ENCODE data around the gene LRRC4C. TPM values are rescaled to one million over a fixed set of nuclear protein-coding genes. Genes with fewer than 3 reads are reported as not detected.

LRRC4C gene
- total and polyA plus RNA-seq, 4 donors = 0.33 to 5.3 (median 0.43) TPM

DNA sequence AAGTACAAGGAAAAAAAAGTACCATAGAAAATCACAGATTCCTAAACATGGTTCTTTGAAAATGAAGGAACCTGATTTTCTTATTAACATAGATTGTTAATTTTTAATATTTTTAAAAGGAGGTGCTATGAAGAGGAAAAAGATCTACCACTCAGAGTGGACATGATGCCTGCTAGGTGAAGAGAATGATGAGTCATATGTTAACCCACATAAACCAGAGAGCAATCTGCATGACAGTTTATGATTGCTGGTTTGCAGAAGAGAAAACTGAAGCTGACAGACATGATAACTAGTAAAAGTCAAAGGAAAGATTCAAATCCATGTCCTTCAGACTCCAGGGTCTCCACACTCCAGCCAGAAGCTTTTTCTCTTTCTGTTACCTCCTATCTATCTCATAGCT, 1231.7 kb downstream of the LRRC4C start:
- no peak for DNase-seq
- ATAC-seq (ENCODE audit: insufficient read depth, low FRiP score) = no peak
- H3K27me3 ChIP-seq (ENCODE audit: control insufficient read depth in 3 of 3, insufficient read depth in 3 of 3, low read length in 2 of 3) = no peaks in the 10 kb centered on the region
- peaks cover 0 to 5% (median 0%) of the 10 kb centered on the region in 5 donors for H3K4me1 ChIP-seq (ENCODE audit: control insufficient read depth in 5 of 5, insufficient read depth in 5 of 5, low read length in 5 of 5)
- no peak overlapping the region for H3K27ac ChIP-seq (ENCODE audit: low read depth in 1 of 2, low read length in 1 of 2)
- no peak overlapping the region for H3K4me3 ChIP-seq
- no peaks in the 10 kb centered on the region for H3K9me3 ChIP-seq (ENCODE audit: control insufficient read depth in 4 of 4, insufficient read depth in 3 of 4, low read length in 3 of 4)
- TF ChIP-seq, protein P1, sequence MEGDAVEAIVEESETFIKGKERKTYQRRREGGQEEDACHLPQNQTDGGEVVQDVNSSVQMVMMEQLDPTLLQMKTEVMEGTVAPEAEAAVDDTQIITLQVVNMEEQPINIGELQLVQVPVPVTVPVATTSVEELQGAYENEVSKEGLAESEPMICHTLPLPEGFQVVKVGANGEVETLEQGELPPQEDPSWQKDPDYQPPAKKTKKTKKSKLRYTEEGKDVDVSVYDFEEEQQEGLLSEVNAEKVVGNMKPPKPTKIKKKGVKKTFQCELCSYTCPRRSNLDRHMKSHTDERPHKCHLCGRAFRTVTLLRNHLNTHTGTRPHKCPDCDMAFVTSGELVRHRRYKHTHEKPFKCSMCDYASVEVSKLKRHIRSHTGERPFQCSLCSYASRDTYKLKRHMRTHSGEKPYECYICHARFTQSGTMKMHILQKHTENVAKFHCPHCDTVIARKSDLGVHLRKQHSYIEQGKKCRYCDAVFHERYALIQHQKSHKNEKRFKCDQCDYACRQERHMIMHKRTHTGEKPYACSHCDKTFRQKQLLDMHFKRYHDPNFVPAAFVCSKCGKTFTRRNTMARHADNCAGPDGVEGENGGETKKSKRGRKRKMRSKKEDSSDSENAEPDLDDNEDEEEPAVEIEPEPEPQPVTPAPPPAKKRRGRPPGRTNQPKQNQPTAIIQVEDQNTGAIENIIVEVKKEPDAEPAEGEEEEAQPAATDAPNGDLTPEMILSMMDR (IDR thresholded peaks at IDR 0.05; ENCODE audit: control extremely low read depth, extremely low read depth) = no peak
- H3K36me3 ChIP-seq (ENCODE audit: control insufficient read depth in 4 of 4, insufficient read depth in 4 of 4, low read length in 4 of 4) = no peaks in the 10 kb centered on the region
- H3K9ac ChIP-seq (ENCODE audit: insufficient read depth in 1 of 2, low read length in 2 of 2) = no peak overlapping the region

DNA sequence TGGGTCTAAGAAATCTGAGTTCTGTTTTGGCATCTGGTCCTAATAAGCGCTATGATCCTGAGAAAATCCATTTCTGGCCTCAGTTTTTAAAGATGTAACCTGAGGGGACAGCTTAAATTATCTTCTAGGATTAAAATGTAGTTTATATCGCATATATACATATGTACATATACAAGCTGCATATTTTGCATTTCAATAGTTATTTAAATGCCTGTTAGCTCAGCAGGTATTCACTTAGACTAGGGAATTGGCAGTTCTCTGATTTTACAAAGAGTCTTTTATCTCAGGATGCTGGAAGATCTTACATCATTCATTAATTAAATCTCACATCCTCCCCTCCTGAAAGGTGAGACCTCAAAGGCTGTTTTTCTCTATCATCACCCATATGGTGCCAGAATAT, 1232.8 kb downstream of the LRRC4C start:
- no peak for DNase-seq
- Histone ChIP-seq H3K9me3 (ENCODE audit: control insufficient read depth in 4 of 4, insufficient read depth in 3 of 4, low read length in 3 of 4) (no peaks in the 10 kb centered on the region), H3K27me3 (ENCODE audit: control insufficient read depth in 3 of 3, insufficient read depth in 3 of 3, low read length in 2 of 3) (no peaks in the 10 kb centered on the region), H3K4me1 (ENCODE audit: control insufficient read depth in 5 of 5, insufficient read depth in 5 of 5, low read length in 5 of 5) (peaks cover 0 to 5% (median 0%) of the 10 kb centered on the region in 5 donors), H3K9ac (ENCODE audit: insufficient read depth in 1 of 2, low read length in 2 of 2) (no peak overlapping the region), H3K4me3 (no peak overlapping the region), H3K27ac (ENCODE audit: low read depth in 1 of 2, low read length in 1 of 2) (no peak overlapping the region), H3K36me3 (ENCODE audit: control insufficient read depth in 4 of 4, insufficient read depth in 4 of 4, low read length in 4 of 4) (no peaks in the 10 kb centered on the region)
- ATAC-seq (ENCODE audit: insufficient read depth, low FRiP score) = no peak
- TF ChIP-seq, protein P1 (IDR thresholded peaks at IDR 0.05; ENCODE audit: control extremely low read depth, extremely low read depth) = no peak
- 40 to 44% methylated on average over 2 of the region's 2 CpGs for WGBS, 2 donors

DNA sequence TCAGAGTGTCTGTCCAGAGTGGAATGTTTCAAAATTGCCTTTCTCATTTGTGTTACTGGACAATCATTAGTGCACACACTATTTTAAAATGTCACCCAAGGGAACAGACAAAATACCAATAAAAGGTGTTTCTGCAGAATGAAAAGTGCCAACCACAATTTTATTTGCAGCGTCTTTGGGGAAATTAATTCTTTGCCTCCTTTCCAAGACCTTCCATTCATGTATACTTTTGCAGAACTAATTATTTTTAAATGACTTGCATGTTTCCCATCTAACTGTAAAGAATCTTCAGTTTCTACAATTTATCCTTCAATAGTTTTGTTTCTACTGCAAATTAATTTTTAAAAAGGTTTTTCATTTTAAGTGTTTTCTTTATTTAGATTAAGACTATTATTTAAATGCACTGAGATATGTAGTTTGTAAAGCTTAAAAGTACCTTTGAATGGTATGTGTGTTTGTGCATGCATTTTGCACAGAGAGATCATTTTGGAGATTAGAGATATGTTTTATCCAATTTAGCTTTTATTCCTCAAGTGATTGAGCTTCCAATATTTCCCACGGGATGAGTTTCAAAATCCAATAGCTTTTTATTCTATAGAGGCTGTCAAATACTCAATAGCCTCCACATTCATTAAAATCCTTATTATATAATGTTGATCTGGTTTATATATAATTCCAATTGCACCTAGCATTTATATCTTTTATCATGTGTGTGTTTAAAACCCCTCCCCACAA, 1235.7 kb downstream of the LRRC4C start:
- 84 to 85% methylated on average over 2 of the region's 2 CpGs for WGBS, 2 donors
- no peaks in the 10 kb centered on the region for H3K9me3 ChIP-seq (ENCODE audit: control insufficient read depth in 4 of 4, insufficient read depth in 3 of 4, low read length in 3 of 4)
- no peak overlapping the region for H3K9ac ChIP-seq (ENCODE audit: insufficient read depth in 1 of 2, low read length in 2 of 2)
- no peaks in the 10 kb centered on the region for H3K36me3 ChIP-seq (ENCODE audit: control insufficient read depth in 4 of 4, insufficient read depth in 4 of 4, low read length in 4 of 4)
- DNase-seq = no peak
- TF ChIP-seq, protein P1 (IDR thresholded peaks at IDR 0.05; ENCODE audit: control extremely low read depth, extremely low read depth) = no peak
- no peak for ATAC-seq (ENCODE audit: insufficient read depth, low FRiP score)
- peaks cover 0 to 3% (median 0%) of the 10 kb centered on the region in 5 donors for H3K4me1 ChIP-seq (ENCODE audit: control insufficient read depth in 5 of 5, insufficient read depth in 5 of 5, low read length in 5 of 5)
- no peaks in the 10 kb centered on the region for H3K27me3 ChIP-seq (ENCODE audit: control insufficient read depth in 3 of 3, insufficient read depth in 3 of 3, low read length in 2 of 3)
- no peak overlapping the region for H3K27ac ChIP-seq (ENCODE audit: low read depth in 1 of 2, low read length in 1 of 2)
- H3K4me3 ChIP-seq = no peak overlapping the region

DNA sequence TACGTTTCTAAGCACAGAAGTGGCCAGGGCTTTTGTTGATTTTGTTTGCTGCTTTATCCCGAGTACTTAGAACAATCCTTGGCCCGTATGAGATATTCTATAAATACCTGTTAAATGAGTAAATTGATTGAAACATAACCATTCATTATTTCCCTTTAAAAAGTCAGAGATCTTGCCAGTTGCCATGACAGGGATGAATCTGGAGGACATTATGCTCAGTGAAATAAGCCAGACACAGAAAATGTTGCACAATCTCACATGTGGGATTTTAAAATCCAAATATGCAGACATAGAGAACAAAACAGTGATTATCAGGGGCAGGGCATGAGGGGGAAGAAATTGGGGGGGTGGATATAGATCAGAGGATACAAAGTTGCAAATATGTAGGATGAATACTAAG, 1240.1 kb downstream of the LRRC4C start:
- H3K9ac ChIP-seq (ENCODE audit: insufficient read depth in 1 of 2, low read length in 2 of 2) = no peak overlapping the region
- no peak overlapping the region for H3K4me3 ChIP-seq
- 75 to 76% methylated on average over 3 of the region's 3 CpGs for WGBS, 2 donors
- no peaks in the 10 kb centered on the region for H3K4me1 ChIP-seq (ENCODE audit: control insufficient read depth in 5 of 5, insufficient read depth in 5 of 5, low read length in 5 of 5)
- DNase-seq (no peak), ATAC-seq (ENCODE audit: insufficient read depth, low FRiP score) (no peak)
- H3K9me3 ChIP-seq (ENCODE audit: control insufficient read depth in 4 of 4, insufficient read depth in 3 of 4, low read length in 3 of 4) = no peaks in the 10 kb centered on the region
- H3K36me3 ChIP-seq (ENCODE audit: control insufficient read depth in 4 of 4, insufficient read depth in 4 of 4, low read length in 4 of 4) = no peaks in the 10 kb centered on the region
- H3K27ac ChIP-seq (ENCODE audit: low read depth in 1 of 2, low read length in 1 of 2) = no peak overlapping the region
- TF ChIP-seq, protein P1 (IDR thresholded peaks at IDR 0.05; ENCODE audit: control extremely low read depth, extremely low read depth) = no peak
- no peaks in the 10 kb centered on the region for H3K27me3 ChIP-seq (ENCODE audit: control insufficient read depth in 3 of 3, insufficient read depth in 3 of 3, low read length in 2 of 3)

All from lung (tissue), 12 donors.